GM12891 (cell line): ENCODE results near the gene BICRAL.
A peak's percentile ranks its signal among the peaks of the same experiment; 100 is the strongest.

Source experiments
- DNase-seq: peaks from one replicate; pipeline ENCODE4 v3.0.0; 2011; ENCODE audit warnings: low spot score; ENCODE audit not compliant: insufficient read length
- FAIRE-seq: peaks from 2 replicates; lab custom pipeline; 2011; peaks lifted over from hg19 to GRCh38; lab: Jason Lieb, UNC
- PAX5 ChIP-seq: IDR thresholded peaks from 2 replicates; pipeline ENCODE4 v1.6.1; 2011; ENCODE audit warnings: low read length, moderate library complexity, mild to moderate bottlenecking; ENCODE audit not compliant: insufficient read depth, severe bottlenecking
- POLR2A ChIP-seq: IDR thresholded peaks from 2 replicates; pipeline ENCODE4 v1.6.1; 2011; ENCODE audit warnings: low read depth, low read length, control low read depth
- POLR2AphosphoS5 ChIP-seq: IDR thresholded peaks from 2 replicates; pipeline ENCODE4 v1.6.1; 2011; ENCODE audit warnings: low read depth, low read length, control low read depth
- POU2F2 ChIP-seq: IDR thresholded peaks from 2 replicates; pipeline ENCODE4 v1.6.1; 2011; ENCODE audit warnings: low read depth, mild to moderate bottlenecking, control low read depth, low read length, moderate library complexity
- SPI1 ChIP-seq: IDR thresholded peaks from 2 replicates; pipeline ENCODE4 v1.6.1; 2011; ENCODE audit warnings: low read depth, low read length, control low read depth
- TAF1 ChIP-seq: IDR thresholded peaks from 2 replicates; pipeline ENCODE4 v1.6.1; 2011; ENCODE audit warnings: low read depth, low read length, control low read depth

The BICRAL gene

DNA sequence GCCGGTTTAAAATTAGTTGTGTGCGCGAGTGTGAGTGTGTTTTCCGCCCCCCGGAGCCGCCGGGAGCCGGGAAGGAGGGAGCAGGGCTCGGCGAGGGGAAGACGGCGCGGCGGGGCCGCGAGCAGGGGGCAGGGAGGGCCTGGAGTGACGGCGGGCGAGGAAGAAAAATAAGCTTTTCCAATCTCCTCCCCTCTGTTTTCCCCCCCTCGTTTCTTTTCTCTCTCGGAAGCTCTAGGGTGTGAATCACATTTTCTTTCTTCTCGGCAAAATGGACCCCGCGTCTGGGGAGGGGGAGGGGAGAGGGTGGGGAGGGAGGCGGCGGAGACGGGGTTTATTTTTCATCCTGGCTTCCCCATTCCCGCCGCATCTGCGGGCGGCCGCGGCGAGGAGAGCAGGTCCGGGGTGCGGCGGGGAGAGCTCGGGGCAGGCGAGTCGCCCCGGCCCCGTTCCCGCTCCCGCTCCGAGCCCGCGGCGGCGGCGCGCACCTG is 881 bp downstream of the BICRAL start:
- TF ChIP-seq POLR2A (peak; percentile 53), SPI1 (no peak), TAF1 (peak; percentile 73; the same call in 1 of the 2 replicates), POU2F2 (peak; percentile 38; the same call in 1 of the 2 replicates), PAX5 (no peak), POLR2AphosphoS5 (peak; percentile 64; the same call in 1 of the 2 replicates)
- DNase-seq (peak; percentile 36), FAIRE-seq (peak; percentile 13)

DNA sequence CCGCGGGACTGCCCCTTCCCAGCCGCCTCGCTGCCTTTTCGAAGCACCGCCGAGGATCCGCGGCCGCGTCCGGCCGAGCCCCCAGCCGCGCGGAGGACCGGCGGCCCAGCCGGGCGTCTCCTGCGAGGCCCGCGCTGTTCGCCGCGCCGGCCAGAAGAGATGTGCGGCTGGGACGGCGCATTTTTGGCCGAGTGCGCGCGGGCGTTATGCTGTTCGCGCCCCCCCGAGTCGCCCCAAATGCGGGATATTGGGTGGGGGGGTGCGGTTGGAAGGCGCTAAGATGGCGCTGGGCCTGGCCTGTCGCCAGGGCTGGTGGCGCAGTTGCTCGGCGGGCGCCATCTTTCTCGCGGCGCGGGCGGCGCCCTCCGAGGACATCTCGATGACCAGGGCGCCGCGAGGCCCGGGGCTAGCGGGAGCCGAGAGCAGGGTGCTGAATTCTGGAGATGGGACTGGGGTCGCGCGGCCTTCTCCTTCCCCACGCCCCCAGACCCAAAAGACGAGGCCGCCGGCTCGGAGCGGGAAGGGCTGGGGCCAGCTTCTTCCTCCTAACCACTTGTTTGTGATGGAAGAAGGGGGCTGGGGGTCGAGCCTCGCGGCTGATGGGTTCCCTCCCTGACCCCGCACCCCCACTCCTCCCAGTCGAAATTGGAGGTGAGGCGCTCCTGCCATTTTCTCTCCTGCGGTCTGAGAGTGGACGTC is 1.5 kb downstream of the BICRAL start:
- FAIRE-seq (peak; percentile 81), DNase-seq (peak; percentile 43)
- TF ChIP-seq TAF1 (peak; percentile 90), POLR2AphosphoS5 (peak; percentile 86), PAX5 (no peak), SPI1 (no peak), POLR2A (peak; percentile 75), POU2F2 (0 out of 2 replicates have a peak, but pooled peaks have one; percentile 26)

- FAIRE-seq = no peak
These were observed 2.2 kb downstream of the BICRAL start for GRCh38 chr6:42783876-42784642.

GRCh38 chr6:42784717-42785498 is 3.1 kb downstream of the BICRAL start:
- TF ChIP-seq PAX5 (no peak), POLR2A (no peak), POU2F2 (no peak), POLR2AphosphoS5 (no peak), TAF1 (no peak)
- DNase-seq (no peak), FAIRE-seq (no peak)

More at GRCh38 chr6:42783876-42784642, 2.2 kb downstream of the BICRAL start:
- no peak for DNase-seq
- TF ChIP-seq PAX5 (no peak), POU2F2 (no peak), SPI1 (no peak), TAF1 (no peak), POLR2A (no peak), POLR2AphosphoS5 (no peak)

DNA sequence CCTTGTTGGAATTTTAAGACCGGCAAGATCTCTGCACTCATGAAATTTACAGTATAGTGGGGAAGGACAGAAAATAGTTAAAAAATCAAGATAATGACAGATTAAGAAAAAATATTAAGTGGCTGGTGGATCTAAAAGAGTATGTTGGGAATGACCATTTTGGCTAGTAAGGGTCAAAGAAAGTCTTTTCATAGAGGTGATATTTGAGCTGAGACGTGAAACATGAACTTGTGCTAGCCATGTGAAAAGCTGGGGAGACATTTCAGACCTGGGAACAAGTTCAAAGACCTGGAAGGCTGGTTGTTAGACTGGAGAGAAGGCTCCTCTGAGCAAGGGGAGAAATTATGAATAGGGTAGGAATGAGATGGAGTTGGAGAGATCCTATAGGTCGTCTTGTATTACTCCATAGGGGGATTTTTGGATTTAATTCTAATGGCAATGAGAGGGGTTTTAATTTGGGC is 4.7 kb downstream of the BICRAL start:
- DNase-seq (no peak), FAIRE-seq (no peak)
- no peak for TF ChIP-seq POLR2AphosphoS5
- no peak for TF ChIP-seq POLR2A
- TF ChIP-seq TAF1 = no peak
- TF ChIP-seq PAX5 = no peak
- TF ChIP-seq POU2F2 = no peak
- no peak for TF ChIP-seq SPI1

DNA sequence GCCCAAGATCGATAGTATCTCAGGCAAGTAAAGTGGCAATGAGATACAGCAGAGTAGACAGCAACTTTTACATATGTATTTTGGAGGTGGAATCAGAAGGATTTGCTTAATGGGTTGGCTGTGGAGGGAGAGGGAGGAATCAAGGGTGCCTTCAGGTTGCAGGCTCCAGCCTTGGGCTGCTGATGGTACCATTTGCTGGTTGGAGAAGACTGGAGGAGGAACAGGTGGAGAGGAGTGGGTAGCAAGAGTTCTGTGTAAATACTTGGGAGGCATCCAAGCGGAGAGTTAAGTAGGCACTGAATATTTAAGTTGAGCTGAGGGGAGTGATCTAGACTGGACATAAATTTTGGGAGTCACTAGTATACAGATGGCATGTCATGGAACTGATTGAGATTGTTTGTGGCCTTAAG is 5.2 kb downstream of the BICRAL start:
- FAIRE-seq = no peak
- TF ChIP-seq POLR2A = peak; percentile 5; the same call in 1 of the 2 replicates
- no peak for TF ChIP-seq SPI1
- TF ChIP-seq POLR2AphosphoS5 = no peak; the same call in 1 of the 2 replicates
- no peak for TF ChIP-seq TAF1
- TF ChIP-seq PAX5 = no peak
- no peak for TF ChIP-seq POU2F2
- DNase-seq = no peak

- no peak for TF ChIP-seq POU2F2
- TF ChIP-seq PAX5 = no peak
- no peak for TF ChIP-seq SPI1
- no peak for TF ChIP-seq POLR2AphosphoS5
- TF ChIP-seq TAF1 = no peak
- TF ChIP-seq POLR2A = no peak
- no peak for FAIRE-seq
- DNase-seq = no peak
These were observed 6.8 kb downstream of the BICRAL start for GRCh38 chr6:42788671-42789070.

- DNase-seq (no peak), FAIRE-seq (no peak)
- TF ChIP-seq TAF1 (no peak), SPI1 (no peak), POU2F2 (peak; percentile 40; the same call in 1 of the 2 replicates), POLR2AphosphoS5 (peak; percentile 24; the same call in 1 of the 2 replicates), PAX5 (no peak), POLR2A (0 out of 2 replicates have a peak, but pooled peaks have one; percentile 24)
These were observed 8.8 kb downstream of the BICRAL start for GRCh38 chr6:42790549-42791181.
